ENCODE results near the gene CAPN13.
A peak's percentile ranks its signal among the peaks of the same experiment; 100 is the strongest.

The CAPN13 gene

DNA sequence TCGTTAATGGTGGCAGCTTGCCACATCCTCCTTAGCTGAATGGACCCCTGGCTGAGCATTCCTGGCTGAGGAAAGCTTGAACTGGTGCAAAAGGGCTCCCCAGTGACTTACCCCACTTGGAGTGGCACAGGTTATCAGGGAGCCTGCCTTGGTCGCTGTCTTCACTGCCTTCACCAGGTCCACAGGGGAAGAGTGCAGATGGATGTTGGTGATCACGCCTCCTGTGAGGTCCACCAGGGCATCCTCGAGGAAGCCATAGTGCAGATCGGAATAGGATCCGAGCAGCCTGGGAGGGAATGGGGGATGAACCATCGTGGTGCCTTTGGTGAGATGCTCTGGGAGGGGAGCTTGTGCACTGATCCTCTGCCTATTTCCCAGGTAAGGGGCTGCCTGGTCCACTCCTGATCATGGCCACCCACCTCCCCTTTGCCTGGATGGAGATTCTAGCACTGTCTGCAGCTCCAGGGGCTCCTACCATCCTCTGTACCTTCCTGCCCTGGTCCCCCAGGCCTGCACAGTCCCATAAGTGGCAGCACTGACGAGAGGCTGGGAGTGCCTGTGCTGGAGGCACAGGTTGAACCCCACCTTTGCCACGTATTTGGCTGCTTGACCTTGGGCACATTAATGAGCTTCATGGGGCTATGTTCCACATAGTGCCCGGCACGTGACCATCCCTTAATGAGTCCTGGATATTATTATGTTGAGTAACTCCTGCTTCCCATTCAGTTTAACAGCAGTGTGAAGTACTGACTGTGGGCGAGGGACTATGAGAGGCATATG lies 43.0 kb downstream of the CAPN13 start:
- no peak for DNase-seq (ENCODE audit: low read depth)

DNA sequence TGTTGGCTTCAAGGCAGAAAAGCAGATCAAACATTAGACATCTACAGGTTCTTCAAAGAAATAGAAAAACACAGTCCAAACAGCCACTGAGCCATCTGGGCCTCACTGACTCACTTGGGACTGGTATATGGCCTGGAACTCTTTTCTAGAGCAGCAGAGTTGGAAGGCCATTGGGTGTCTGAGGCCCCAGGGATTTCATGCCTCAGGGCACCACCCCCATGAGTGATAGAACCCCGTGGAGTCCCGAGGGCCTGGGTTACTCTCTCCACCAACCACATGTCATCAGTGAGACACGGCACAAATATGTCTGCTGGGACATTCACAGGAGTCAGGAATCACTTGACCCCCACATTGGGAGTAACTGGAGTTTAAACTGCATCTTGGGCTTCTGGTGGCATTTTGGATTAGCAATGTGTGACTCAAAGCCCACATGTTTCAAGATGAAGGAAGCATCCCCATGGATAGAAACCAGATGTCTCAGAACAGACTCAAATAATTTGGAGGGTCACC lies 44.0 kb downstream of the CAPN13 start:
- peak; percentile 52 for DNase-seq (ENCODE audit: low read depth)

DNA sequence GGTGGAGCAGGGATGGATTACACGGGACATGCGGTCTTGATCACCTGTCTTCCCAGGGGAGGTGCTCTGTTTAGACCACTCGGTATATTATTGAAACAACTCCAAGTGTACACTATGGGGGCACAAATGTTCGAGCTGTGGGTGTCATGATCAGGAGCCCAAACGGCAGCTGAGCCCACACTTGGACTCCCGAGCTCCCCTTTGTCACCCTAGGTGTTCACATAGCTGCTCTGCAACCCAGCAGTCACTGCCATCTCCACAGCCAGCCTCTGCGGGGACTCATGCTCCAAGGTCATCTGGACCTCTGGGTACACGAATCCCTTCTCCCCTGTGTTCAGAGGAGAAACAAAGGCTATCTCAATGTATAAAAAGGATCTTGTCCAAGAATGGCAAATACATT lies 46.0 kb downstream of the CAPN13 start:
- DNase-seq (ENCODE audit: low read depth): no peak

DNA sequence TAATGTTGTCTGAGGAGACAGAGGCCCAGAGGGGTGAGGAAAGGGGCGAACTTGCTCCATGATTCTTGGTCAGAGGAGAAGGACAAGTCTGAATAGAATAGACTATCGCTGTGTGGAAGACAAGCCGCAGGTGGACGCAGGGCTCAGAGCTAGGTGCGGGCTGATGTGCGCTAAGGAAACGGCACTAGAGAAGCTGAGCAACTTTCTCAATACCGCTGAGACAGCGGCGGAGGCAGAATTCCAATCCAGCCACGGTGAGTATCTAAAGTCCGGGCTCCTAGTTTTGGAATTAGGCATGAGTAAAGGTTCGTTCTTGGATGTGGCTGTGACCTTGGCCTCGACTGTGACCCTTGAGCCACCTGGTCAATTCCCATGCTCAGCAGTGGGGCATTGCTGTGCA lies 47.8 kb downstream of the CAPN13 start:
- DNase-seq (ENCODE audit: low read depth): no peak

DNA sequence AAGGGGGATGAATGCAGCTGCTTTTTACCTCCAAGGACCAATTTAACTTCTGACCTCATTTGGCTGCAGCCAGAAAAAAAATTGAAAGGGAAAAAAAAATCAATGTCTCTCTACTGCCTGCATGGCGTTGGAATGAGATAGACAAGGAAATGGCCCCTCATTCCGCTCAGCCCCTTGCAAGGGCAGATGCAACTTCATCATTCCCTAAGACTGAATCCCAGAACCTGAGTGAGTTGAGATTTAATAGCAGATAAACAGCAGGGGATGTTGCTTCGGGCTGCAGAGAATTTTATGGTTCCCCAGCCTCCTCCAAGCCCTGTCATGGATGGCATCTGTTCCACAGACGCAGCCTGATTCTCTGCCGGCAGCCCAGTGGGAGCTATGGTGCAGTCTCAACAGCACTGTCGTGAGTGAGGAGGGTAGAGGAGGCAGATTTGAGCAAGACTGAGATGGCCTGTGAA lies 49.0 kb downstream of the CAPN13 start:
- no peak for DNase-seq (ENCODE audit: low read depth)

DNA sequence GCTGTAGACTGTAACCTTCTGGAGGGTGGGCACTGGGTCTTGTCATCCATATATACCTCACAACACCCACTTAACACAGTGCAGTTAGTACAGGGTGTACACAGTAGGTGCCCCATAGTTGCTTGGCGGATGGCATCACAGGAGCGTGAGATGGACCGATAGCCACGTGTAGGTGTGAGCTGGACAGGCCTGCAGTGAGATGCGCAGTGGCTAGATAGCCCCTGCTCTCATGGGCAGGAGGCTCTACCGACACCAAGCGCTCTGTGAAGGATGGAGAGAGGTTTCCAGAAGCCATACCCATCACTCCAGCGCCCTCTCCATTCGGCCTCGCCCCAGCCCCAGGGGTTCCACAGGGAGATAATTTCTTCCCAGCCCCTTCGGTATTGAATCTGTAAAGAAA lies 49.5 kb downstream of the CAPN13 start:
- no peak for DNase-seq (ENCODE audit: low read depth)

DNA sequence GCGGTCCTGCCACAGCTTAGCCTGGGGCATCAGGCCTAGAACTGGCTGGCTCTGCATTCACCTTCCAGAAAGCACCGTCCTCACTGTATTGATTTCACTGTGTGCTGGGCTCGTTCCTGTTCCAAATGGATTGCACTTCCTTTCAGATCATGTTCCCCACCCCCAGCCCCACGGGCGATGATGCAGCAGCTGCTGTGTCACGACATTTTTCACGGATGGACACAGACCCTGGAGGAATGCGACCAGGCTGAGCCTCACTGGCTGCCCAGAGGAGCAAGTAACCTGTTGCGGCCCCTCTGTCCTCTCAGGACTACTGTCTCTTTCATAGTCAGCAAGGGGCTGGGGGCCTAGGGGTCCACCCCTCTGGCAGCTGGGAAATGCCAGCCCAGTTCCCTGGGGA lies 50.3 kb downstream of the CAPN13 start:
- no peak for DNase-seq (ENCODE audit: low read depth)

DNA sequence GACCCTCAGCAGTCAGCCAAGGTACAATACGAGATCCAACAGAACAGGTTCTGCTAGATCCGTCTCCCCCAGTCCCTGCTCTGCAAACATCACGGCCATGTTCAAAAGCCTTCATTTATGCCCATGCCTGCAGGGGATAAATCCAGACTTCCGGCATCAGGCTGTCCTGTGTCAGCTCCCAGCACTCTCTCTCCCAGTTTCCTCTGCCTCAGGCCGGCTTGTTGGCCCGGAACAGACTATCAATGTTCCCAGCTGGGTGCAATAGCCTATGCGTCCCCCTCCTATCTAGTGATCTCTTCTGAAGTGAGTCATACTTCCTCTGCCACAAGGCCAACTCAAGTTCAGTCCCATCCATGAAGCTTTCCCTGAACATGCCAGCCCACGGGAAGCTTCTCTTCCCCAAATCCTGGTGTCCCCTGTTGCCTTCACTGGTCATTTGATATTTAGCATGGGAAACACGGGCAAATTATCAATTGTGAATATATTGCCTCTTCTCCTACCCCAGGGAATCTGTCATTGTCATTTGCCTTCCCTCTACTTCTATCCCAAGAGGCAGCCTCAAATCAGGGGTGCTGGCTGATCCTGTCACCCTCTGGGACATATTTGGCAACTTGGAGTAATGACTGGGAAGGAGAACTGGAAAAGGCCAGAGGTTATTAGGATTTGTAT lies 51.1 kb downstream of the CAPN13 start:
- peak; percentile 15 for DNase-seq (ENCODE audit: low read depth)

DNA sequence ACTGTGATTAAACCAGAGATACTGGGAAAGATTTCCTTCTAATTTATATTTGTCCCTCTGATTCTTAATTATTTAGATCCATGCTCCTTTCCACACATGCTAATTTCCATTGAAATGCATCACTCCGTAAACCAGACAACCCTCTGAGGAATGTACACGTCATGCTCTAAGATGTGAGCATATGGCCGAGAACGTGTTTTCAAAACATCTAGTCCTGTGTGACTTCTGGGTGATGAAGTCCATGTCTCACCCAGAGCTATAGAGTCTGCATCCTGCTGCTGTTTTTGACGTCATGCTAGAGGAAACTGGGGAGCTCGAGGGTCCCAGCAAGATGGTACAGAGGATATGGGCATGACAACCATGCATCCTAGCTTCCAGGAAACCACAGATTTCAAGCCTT lies 53.6 kb downstream of the CAPN13 start:
- DNase-seq (ENCODE audit: low read depth): no peak

DNA sequence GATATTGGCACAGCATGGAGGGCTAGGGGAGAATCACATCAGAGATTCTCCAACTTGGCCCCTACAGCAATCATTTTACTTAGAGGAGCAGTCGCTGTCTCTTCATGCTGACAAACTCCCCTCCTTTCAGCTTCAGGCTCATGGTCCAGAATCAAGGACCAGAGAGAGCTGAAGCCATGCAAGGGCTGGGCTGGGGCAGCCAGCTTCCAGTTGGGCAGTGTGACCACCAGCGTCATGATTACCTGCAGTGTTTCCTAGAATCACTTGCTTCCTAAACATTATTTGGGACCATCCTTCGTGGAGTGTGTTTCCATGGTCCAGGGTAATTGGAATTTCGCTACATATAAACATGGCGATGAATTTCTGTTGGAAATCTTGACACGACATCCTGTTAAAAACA lies 54.4 kb downstream of the CAPN13 start:
- no peak for DNase-seq (ENCODE audit: low read depth)

DNA sequence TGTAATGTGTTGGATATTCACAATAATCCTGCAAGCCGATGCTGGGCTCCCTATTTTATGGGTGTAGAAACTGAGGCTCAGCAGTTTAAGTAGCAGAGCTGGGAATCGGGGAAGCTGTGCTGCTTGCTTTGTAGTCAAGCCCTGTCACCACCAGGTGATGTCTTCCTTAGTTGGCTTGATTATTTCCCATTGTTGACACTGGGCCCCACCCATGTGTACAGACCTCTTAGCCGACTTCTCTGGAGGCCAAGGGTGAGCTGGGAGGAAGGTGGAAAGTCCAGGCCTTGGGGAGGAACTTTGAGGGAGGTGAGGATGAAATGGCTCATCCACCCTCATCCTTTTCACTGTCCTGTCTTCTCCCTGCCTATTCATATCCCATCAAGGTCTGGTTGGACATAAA lies 60.0 kb downstream of the CAPN13 start:
- DNase-seq (ENCODE audit: low read depth): no peak

DNA sequence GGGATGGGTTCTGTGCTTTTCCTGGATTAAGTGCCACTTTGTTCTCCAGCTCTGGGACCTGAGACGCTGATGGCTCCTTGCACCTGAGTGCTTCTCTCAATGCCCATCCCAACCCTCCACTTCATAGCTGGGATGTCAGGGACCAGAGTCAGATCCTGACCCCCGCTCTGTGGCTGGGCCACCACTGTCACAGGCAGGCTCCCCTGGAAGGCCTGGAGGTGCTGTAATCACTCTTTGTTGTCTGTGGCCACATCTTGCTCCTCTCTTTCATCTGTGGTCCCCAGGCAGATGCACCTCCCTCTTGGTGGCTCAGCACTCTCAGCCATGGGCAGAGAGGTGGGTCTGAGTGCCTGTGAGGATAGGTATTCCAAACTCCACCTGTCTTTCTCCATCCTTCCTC lies 62.4 kb downstream of the CAPN13 start:
- DNase-seq (ENCODE audit: low read depth): no peak

DNA sequence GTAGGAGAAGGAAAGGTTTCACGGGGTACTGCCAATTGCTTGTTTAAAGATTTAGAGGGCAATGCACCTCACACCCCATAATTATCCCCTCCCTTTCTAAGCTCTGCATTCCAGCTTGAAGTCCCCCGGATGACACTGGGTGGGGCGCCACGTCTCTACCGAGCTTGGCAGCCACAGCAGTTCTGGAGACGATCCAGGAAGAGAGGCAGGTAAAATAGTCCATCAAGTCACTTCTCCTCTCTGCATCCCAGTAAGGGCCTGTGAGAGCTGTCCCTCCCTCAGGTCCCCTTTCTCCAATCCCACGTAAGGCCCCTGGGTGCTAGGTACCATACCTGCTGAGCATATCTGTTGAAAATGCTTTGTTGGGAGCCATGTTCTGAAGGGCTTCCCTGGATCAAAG lies 65.7 kb downstream of the CAPN13 start:
- no peak for DNase-seq (ENCODE audit: low read depth)

DNA sequence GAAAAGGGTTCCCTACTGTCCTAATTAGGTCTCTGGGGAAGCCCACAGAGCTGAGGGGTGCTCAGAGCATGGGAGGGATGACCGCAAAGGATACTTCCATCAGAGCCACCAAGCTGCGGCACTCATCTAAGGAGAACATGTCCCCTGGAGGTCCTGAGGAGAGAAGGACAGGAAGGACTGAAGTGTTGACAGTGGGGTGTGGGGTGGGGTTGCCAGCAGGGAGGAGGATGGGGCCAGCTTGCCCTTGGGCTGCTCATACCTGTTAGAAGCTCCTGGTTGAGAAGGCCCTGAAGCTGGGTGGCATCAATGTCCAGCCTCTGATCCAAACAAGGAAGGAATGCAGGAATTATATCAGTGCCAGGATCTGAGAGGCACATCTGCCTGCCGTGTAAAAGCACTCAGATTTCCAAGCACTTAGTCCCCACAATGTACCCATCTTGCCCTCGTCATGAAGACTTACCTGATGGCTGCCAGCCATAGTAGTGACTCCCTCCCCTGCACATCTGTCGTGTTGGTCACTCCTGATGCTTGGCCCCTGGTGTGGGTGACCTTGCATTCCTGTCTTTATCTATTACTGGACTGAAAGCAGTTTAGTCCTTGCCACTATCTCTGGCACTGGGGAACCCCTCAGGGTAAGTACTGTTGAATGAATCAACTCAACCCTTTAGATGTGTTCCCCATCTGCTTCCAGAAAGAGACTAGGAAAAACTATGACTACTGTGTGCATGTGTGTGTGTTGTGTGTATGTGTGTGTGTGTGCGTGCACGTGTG lies 68.9 kb downstream of the CAPN13 start:
- DNase-seq (ENCODE audit: low read depth): no peak

DNA sequence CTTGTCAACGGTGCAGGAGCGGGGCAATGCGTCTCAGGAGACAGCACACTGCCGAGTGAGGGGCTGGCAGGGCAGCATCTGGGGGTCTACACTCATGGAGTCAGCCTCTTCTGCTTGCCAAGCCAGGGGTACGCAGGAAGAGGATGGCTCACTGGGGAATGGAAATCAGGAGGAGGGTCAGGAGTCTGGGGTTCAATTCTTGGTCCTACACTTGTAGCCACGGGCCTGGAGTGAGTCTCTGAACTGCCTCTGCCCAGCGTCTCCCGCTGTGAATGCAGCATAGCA lies 70.0 kb downstream of the CAPN13 start:
- DNase-seq (ENCODE audit: low read depth): no peak

DNA sequence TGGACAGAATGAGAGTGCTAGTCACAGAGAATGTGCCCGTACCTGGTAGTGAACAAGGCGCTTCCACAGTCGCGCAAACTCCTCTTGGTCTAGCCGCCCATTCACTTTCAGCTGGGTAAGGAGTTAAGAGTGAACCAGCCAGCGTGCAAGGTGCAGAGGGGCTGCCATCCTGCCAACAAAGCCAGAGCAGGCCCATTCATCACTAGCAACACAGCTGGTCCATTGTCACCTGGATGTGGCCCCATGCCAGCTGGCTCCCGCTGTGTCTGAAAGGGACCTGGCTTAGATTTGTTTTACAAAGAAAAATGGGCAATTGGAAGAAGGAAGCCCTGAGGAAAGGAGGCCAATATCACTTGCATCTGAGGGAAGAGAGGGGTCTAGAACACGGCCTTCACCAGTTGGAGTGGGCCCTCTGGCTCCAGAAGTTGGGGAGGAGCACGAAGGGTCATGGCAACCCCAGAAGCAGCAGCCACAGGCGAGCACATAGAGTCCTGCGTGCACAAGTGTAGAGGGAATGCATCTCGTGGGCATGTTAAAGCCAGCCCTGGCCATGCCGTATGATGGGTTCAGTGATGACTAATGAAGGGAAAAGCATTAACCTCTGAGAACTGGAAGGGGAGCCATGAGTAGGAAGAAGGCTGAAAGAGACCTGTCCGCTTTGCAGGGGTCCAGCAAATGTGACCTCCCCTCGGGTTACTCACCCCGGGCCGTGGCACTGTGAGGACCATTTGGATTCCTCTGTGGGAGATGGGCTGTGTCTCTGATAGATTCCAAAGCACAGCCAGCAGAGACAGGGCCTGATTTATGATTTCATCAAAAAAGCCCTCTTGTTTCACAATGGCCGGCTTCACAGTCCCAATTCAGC lies 70.6 kb downstream of the CAPN13 start:
- DNase-seq (ENCODE audit: low read depth): no peak

DNA sequence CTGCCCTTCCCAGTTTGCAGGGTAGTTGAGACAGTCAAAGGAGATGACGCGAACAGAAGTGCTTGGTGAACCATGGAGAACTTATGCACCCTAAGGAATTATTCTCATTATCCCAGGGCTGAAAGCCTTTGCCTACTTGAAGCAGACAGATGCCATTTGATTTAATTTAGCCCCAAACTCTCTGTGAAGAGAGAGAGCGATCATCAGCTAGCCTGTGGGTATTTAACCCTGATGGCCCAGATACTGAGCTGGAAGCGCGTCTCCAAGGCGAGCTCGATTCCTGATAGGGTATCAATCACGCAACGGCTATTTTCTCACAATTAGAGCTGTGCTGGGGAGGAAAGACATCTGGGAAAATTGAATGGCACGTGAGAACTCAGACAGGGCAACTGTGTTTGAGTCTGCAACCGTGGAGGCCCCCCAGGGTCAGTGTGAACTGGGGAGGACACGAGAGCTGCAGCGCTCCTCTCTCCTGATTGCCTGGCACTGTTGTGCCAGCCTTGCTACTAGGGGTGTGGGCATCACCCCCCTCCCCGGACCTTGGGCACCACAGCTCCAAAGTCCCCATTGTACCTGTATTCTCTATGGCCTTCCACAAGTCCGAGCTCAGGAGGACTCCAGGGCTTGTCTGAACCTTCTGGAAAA lies 73.2 kb downstream of the CAPN13 start:
- no peak for DNase-seq (ENCODE audit: low read depth)

DNA sequence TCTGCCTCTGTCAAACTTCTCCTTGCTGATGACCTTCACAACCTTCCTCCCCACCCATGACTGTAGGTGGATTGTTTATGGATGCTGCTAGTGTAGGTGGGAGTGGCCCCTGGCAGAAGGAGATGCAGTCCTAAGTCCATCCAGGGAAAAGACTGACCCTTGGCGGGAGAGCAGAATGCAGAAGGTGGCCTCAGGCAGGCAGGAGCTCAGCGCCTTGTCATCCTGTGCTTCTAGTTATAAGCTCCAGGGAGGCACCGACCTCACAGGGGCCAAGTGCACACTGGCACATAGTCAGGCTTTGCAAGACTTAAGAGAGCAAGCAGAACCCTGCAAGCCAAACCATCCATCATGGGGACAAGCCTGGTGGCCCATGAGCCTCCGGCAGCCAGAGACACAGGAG lies 74.4 kb downstream of the CAPN13 start:
- DNase-seq (ENCODE audit: low read depth): no peak

DNA sequence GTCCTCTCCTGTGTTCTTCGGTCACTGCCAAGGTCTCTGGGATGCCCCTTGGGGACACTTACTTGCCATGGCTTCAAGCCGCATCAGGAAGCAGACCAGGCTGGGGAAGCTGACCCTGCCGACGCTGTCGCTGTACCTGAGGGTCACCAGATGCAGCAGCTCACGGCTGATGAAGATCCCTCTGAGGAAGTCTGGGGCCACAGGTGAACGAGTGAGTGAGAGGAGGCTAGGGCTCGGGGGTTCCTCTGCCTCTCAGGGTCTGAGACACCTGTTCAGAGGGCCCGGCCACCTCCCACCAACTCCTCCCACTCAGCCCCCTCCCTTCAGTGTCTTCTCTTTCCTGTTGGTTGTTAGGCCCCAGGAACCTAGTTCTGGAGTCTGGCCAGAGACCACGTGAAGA lies 74.9 kb downstream of the CAPN13 start:
- no peak for DNase-seq (ENCODE audit: low read depth)

DNA sequence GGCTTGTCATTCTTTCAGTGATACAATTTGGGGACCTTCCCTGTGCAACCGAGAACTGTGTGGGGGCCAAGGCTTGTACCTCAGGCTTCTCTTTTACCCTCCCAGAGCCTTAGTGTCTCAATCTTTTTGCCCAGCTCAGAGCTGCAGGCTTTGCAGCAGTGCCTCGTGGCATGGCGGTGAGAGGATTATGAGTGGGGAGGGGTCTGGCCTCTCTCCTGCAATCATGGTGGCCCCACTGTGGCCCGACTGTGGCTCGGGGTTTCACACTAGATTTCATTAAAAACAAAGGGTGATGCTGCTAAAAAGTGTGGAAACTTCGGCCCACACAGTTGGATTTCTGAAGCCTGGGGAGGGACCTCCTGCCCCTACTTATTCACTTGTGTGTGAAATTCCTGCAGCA lies 75.5 kb downstream of the CAPN13 start:
- DNase-seq (ENCODE audit: low read depth): no peak

Data from GM04503 (cell line).